Panc1 (cell line): ENCODE measurements around the gene SH3RF2. TPM values are rescaled to one million over a fixed set of nuclear protein-coding genes. Genes with fewer than 3 reads are reported as not detected.

ENCODE experiments used
- ATAC-seq: fragments of 200-7000 bp; cut with Tn5 transposase; 2 replicates; pipeline ENCODE4 v1.9.1; 2020; ENCODE audit warnings: mild to moderate bottlenecking, moderate library complexity
- BruUV-seq: library from RNA; stranded (reverse); fragments of 400-500 nt; replicated peaks from 2 replicates; lab custom pipeline; 2021; lab: Mats Ljungman, UMichigan
- CTCF ChIA-PET: fragments of 300-600 bp; sonication (Branson Sonifier 250); formaldehyde crosslinking; loops from one replicate; lab custom pipeline; 2022; ENCODE audit warnings: antibody characterized with exemption; lab: Charles Lee
- POLR2A ChIA-PET: fragments of 300-600 bp; sonication (Branson Sonifier 250); formaldehyde crosslinking; loops from one replicate; lab custom pipeline; 2022; ENCODE audit warnings: antibody characterized with exemption; lab: Charles Lee
- DNase-seq: peaks from one replicate; pipeline ENCODE4 v3.0.0-alpha.2; 2010; ENCODE audit warnings: low read depth, low spot score
- H3K27ac ChIP-seq: 2 replicates; pipeline ENCODE4 v1.5.1; 2011; ENCODE audit warnings: mild to moderate bottlenecking, low read length, inconsistent platforms
- H3K27me3 ChIP-seq: fragments of 200-500 bp; sonication (Bioruptor generic); 2 replicates; pipeline ENCODE4 v1.6.0; 2014; ENCODE audit warnings: low read length, inconsistent platforms; ENCODE audit not compliant: control insufficient read depth, insufficient read depth
- H3K36me3 ChIP-seq: fragments of 200-500 bp; sonication (Bioruptor generic); 2 replicates; pipeline ENCODE4 v1.5.1; 2014; ENCODE audit warnings: inconsistent platforms, mild to moderate bottlenecking, low read length, moderate library complexity; ENCODE audit not compliant: control insufficient read depth, insufficient read depth
- H3K4me1 ChIP-seq: 2 replicates; pipeline ENCODE4 v1.5.1; 2011; ENCODE audit warnings: inconsistent platforms, mild to moderate bottlenecking, low read length, moderate library complexity; ENCODE audit not compliant: control insufficient read depth, insufficient read depth
- H3K4me3 ChIP-seq, 2 experiments: 2 replicates each; pipeline ENCODE4 v1.5.1; 2011 to 2012; ENCODE audit warnings: low read depth in 2 of 2, low read length in 2 of 2, mild to moderate bottlenecking in 2 of 2, inconsistent platforms in 1 of 2, moderate library complexity in 1 of 2
- H3K9me3 ChIP-seq: fragments of 200-500 bp; sonication (Bioruptor generic); 2 replicates; pipeline ENCODE4 v1.5.1; 2014; ENCODE audit warnings: low read depth, mild to moderate bottlenecking, inconsistent platforms, low read length, moderate library complexity; ENCODE audit not compliant: control insufficient read depth, insufficient read depth
- POLR2AphosphoS5 ChIP-seq: IDR thresholded peaks from 2 replicates; pipeline ENCODE4 v1.6.1; 2012; ENCODE audit warnings: mild to moderate bottlenecking, low read depth, low read length, moderate library complexity
- SIN3A ChIP-seq: IDR thresholded peaks from 2 replicates; pipeline ENCODE4 v1.6.1; 2012; ENCODE audit warnings: low read depth, mild to moderate bottlenecking, low read length, moderate library complexity, borderline replicate concordance; ENCODE audit not compliant: insufficient read depth
- TCF7L2 ChIP-seq: IDR thresholded peaks from 2 replicates; pipeline ENCODE4 v1.6.1; 2011; ENCODE audit warnings: mild to moderate bottlenecking, low read depth, low read length, inconsistent platforms
- in situ Hi-C: cut with HindIII; loops from 2 replicates; pipeline ENCODE4 v1.10.0; 2016; ENCODE audit warnings: low sequenced_read_pairs, low pct_unique_long_range_greater_than_20kb
- intact Hi-C: fragments of 100-400 bp; cut with micrococcal nuclease; formaldehyde crosslinking; loops from one replicate; pipeline ENCODE4 v1.10.0; 2022; ENCODE audit not compliant: unreplicated experiment
- total RNA-seq: library from RNA; stranded (reverse); gene quantifications from one replicate; pipeline ENCODE4 v1.2.1, GENCODE V29; 2021; ENCODE audit not compliant: unreplicated experiment
- TF ChIP-seq, protein P1 (sequence below), 2 experiments: IDR thresholded peaks; 2 replicates each; pipeline ENCODE4 v1.6.1; 2011 to 2012; ENCODE audit warnings: low read depth in 2 of 2, control low read depth in 1 of 2, low read length in 1 of 2, mild to moderate bottlenecking in 1 of 2, moderate library complexity in 1 of 2; ENCODE audit not compliant: insufficient read depth in 1 of 2
- TF ChIP-seq, protein P2 (sequence below): fragments of 450-650 bp; IDR thresholded peaks from 2 replicates; pipeline ENCODE4 v1.5.1; 2017; ENCODE audit warnings: mild to moderate bottlenecking

The SH3RF2 gene
- total RNA-seq, 1 experiment from 2014 or later = 23.1 TPM

DNA sequence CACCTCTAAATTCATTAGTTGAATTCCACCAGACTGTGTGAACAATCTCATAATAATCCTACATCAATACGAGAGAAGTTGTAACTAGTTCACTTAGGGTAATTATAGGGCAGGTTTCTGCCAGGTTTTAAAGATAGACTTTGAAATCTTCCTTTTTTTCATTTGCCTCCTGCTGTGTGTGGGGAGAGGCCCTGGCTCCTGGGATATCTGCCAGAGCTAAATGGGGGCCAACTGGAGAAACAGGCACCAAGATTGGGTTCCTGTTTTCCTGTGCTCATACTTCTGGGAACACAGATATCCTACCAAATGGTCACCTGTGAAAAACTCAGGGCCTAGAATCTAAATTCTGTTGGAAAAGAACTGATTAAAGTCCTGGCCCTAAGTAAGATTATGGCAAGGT is 42.3 kb downstream of the SH3RF2 start:
- ATAC-seq = no peak
- TF ChIP-seq SIN3A (no peak), TCF7L2 (no peak), POLR2AphosphoS5 (no peak)
- TF ChIP-seq, protein P1, sequence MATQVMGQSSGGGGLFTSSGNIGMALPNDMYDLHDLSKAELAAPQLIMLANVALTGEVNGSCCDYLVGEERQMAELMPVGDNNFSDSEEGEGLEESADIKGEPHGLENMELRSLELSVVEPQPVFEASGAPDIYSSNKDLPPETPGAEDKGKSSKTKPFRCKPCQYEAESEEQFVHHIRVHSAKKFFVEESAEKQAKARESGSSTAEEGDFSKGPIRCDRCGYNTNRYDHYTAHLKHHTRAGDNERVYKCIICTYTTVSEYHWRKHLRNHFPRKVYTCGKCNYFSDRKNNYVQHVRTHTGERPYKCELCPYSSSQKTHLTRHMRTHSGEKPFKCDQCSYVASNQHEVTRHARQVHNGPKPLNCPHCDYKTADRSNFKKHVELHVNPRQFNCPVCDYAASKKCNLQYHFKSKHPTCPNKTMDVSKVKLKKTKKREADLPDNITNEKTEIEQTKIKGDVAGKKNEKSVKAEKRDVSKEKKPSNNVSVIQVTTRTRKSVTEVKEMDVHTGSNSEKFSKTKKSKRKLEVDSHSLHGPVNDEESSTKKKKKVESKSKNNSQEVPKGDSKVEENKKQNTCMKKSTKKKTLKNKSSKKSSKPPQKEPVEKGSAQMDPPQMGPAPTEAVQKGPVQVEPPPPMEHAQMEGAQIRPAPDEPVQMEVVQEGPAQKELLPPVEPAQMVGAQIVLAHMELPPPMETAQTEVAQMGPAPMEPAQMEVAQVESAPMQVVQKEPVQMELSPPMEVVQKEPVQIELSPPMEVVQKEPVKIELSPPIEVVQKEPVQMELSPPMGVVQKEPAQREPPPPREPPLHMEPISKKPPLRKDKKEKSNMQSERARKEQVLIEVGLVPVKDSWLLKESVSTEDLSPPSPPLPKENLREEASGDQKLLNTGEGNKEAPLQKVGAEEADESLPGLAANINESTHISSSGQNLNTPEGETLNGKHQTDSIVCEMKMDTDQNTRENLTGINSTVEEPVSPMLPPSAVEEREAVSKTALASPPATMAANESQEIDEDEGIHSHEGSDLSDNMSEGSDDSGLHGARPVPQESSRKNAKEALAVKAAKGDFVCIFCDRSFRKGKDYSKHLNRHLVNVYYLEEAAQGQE (IDR thresholded peaks at IDR 0.05; ENCODE audit: insufficient read depth in 1 of 2, low read depth in 2 of 2, low read length in 1 of 2) = no peak
- TF ChIP-seq, protein P2, sequence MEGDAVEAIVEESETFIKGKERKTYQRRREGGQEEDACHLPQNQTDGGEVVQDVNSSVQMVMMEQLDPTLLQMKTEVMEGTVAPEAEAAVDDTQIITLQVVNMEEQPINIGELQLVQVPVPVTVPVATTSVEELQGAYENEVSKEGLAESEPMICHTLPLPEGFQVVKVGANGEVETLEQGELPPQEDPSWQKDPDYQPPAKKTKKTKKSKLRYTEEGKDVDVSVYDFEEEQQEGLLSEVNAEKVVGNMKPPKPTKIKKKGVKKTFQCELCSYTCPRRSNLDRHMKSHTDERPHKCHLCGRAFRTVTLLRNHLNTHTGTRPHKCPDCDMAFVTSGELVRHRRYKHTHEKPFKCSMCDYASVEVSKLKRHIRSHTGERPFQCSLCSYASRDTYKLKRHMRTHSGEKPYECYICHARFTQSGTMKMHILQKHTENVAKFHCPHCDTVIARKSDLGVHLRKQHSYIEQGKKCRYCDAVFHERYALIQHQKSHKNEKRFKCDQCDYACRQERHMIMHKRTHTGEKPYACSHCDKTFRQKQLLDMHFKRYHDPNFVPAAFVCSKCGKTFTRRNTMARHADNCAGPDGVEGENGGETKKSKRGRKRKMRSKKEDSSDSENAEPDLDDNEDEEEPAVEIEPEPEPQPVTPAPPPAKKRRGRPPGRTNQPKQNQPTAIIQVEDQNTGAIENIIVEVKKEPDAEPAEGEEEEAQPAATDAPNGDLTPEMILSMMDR = no peak
- DNase-seq = no peak
- H3K9me3 ChIP-seq = no peaks in the 10 kb centered on the region
- intact Hi-C loops (no loop called here), in situ Hi-C loops (no loop called here)
- BruUV-seq = no TSS peak
- H3K36me3 ChIP-seq = peaks cover 2% of the 10 kb centered on the region; the same call in 1 of the 2 replicates
- H3K4me3 ChIP-seq = no peak overlapping the region
- H3K27ac ChIP-seq = peak overlapping the region; percentile 57
- peaks cover 69% of the 10 kb centered on the region for H3K4me1 ChIP-seq
- H3K27me3 ChIP-seq = no peaks in the 10 kb centered on the region
- POLR2A ChIA-PET = no interaction called here
- CTCF ChIA-PET = no interaction called here

DNA sequence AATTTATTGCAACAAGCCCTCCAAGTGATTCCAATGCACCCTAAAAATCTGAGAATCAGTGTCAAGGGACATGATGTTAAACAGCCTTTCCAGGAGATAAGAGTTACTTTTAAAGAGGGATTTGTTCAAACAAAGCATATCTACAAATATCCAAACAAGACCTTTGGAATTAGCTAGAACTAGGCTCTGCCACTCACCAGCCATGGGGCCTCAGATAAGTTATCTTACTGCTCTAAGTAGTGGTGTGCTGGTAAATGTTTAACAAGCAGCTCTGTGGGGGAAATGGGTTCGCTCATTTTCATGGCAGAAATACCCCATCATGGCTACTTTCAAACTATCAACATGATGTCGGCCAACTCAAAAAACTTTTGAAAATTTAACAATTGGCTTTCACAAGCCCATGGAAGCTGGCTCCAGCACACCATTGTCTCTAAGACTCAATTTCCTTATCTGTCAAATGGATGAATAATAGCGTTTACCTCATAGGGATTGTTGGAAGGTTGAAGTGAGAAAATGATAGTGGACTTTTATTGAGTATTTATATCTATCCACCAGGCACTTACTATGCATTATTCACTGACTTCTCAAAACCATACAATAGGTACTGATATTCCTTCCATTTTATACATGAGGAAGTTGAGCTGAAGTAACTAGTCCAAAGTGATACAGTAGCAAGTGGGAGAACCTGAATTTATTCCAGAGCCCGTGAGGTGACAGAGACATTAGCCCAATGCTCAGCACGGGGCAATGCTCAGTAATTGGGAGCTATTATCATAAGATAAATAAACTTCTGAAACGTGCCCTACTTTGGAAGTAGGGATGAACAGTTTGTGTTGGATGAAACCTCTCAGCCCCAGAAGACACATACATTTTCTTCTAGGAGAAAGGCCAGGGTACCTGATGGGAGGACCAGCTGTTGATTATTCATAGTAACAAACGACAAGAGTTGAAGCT is 43.2 kb downstream of the SH3RF2 start:
- Histone ChIP-seq H3K9me3 (no peaks in the 10 kb centered on the region), H3K4me1 (peaks cover 71% of the 10 kb centered on the region), H3K27ac (peak overlapping the region; percentile 57), H3K27me3 (no peaks in the 10 kb centered on the region), H3K4me3 (no peak overlapping the region), H3K36me3 (peaks cover 2% of the 10 kb centered on the region; the same call in 1 of the 2 replicates)
- ChIA-PET CTCF (no interaction called here), POLR2A (no interaction called here)
- intact Hi-C loops = no loop called here
- no TSS peak for BruUV-seq
- ATAC-seq (no peak), DNase-seq (no peak)
- TF ChIP-seq TCF7L2 = no peak
- in situ Hi-C loops = no loop called here

DNA sequence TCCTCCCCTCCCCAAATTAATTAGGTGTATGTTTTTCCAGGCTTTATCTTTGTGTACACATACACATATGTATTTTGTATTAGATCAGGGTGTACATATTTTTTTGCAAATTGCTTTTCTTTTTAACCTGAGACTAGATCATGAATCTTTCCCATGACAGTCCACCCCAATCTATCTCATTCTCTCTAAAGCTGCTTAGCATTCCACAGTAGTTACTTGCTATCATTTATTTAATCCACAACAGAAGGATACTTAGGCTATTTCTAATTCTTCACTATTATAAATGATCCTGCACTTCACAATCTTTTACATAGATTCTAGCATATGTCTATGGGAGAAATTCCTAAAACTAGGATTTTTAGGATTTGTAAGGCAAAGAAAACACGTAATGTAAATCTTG is 43.9 kb downstream of the SH3RF2 start:
- no peaks in the 10 kb centered on the region for H3K9me3 ChIP-seq
- H3K4me3 ChIP-seq = no peak overlapping the region
- TF ChIP-seq, protein P2 = no peak
- TF ChIP-seq, protein P1 (IDR thresholded peaks at IDR 0.05; ENCODE audit: insufficient read depth in 1 of 2, low read depth in 2 of 2, low read length in 1 of 2) = no peak
- TF ChIP-seq POLR2AphosphoS5 (no peak), SIN3A (no peak), TCF7L2 (no peak)
- ATAC-seq (no peak), DNase-seq (no peak)
- intact Hi-C loops (no loop called here), in situ Hi-C loops (no loop called here)
- peaks cover 67% of the 10 kb centered on the region for H3K4me1 ChIP-seq
- H3K27me3 ChIP-seq = no peaks in the 10 kb centered on the region
- POLR2A ChIA-PET = no interaction called here
- CTCF ChIA-PET = no interaction called here
- H3K27ac ChIP-seq = peak overlapping the region; percentile 57
- H3K36me3 ChIP-seq = peaks cover 2% of the 10 kb centered on the region; the same call in 1 of the 2 replicates
- BruUV-seq = no TSS peak
